GM10266 (cell line): ENCODE measurements around the gene TPK1.

ENCODE experiments used
- DNase-seq: peaks from one replicate; pipeline ENCODE4 v3.0.0; 2012; ENCODE audit errors: extremely low spot score
- CTCF ChIP-seq: IDR thresholded peaks from 2 replicates; pipeline ENCODE4 v1.5.1; 2012; ENCODE audit warnings: mild to moderate bottlenecking, low read depth; ENCODE audit not compliant: control insufficient read depth, insufficient read depth; ENCODE audit errors: missing control alignments

The TPK1 gene

GRCh38 chr7:144668503-144668902, 167.3 kb downstream of the TPK1 start:
- no peak for DNase-seq
- TF ChIP-seq CTCF = no peak

GRCh38 chr7:144665689-144666381, 170.0 kb downstream of the TPK1 start:
- no peak for DNase-seq
- no peak for TF ChIP-seq CTCF

GRCh38 chr7:144659211-144659610, 176.6 kb downstream of the TPK1 start:
- no peak for TF ChIP-seq CTCF
- DNase-seq = no peak

GRCh38 chr7:144656965-144657517, 178.8 kb downstream of the TPK1 start:
- peak; percentile 23 for TF ChIP-seq CTCF

GRCh38 chr7:144653449-144653848, 182.4 kb downstream of the TPK1 start:
- TF ChIP-seq CTCF = no peak
- DNase-seq = no peak

More at GRCh38 chr7:144656965-144657517, 178.8 kb downstream of the TPK1 start:
- DNase-seq = no peak

- TF ChIP-seq CTCF = no peak
Observed at GRCh38 chr7:144650439-144650838, 185.4 kb downstream of the TPK1 start.

GRCh38 chr7:144649120-144649519, 186.7 kb downstream of the TPK1 start:
- no peak for TF ChIP-seq CTCF
- DNase-seq = no peak

More at GRCh38 chr7:144650439-144650838, 185.4 kb downstream of the TPK1 start:
- no peak for DNase-seq
